Activated T-cell treated with anti-CD3 and anti-CD28 coated beads, Interleukin-2, amount 50 U/mL, for 72 hours (primary cell): ENCODE measurements around the gene GSPT1. TPM values are rescaled to one million over a fixed set of nuclear protein-coding genes. Genes with fewer than 3 reads are reported as not detected.

ENCODE experiments used
- ATAC-seq, 2 donors: fragments of 150-1000 bp; cut with Tn5 transposase; replicated peaks in 1 of 2; 2 replicates each; pipeline ENCODE4 v1.10.0; 2021; ENCODE audit warnings: moderate library complexity in 2 of 2, mild to moderate bottlenecking in 1 of 2
- DNase-seq, 2 donors: peaks; one replicate each; pipeline ENCODE4 v3.0.0; 2021 to 2022; ENCODE audit warnings: mixed read lengths in 1 of 2
- H3K27ac Mint-ChIP-seq: one replicate; pipeline ENCODE4 v1.8.0; 2022; ENCODE audit warnings: mild to moderate bottlenecking, moderate library complexity, mixed read lengths
- H3K27me3 Mint-ChIP-seq: one replicate; pipeline ENCODE4 v1.8.0; 2022; ENCODE audit warnings: low read depth, mixed read lengths
- H3K36me3 Mint-ChIP-seq, 2 donors: one replicate each; pipeline ENCODE4 v1.8.0; 2022; ENCODE audit warnings: mixed read lengths in 2 of 2, mild to moderate bottlenecking in 1 of 2; ENCODE audit not compliant: insufficient read depth in 2 of 2
- H3K4me1 Mint-ChIP-seq: one replicate; pipeline ENCODE4 v1.8.0; 2022; ENCODE audit warnings: low read depth, mixed read lengths
- H3K4me3 Mint-ChIP-seq, 2 donors: one replicate each; pipeline ENCODE4 v1.8.0; 2022; ENCODE audit warnings: mild to moderate bottlenecking in 2 of 2, mixed read lengths in 2 of 2, moderate library complexity in 2 of 2
- H3K9me3 Mint-ChIP-seq, 2 donors: one replicate each; pipeline ENCODE4 v1.8.0; 2022; ENCODE audit warnings: mixed read lengths in 2 of 2
- total RNA-seq, 2 donors: library from RNA; stranded (reverse); gene quantifications; one replicate each; pipeline ENCODE4 v1.2.3, GENCODE V29; 2022

GSPT1 gene
- total RNA-seq, 2 donors from 2014 or later = 174 to 183 TPM

DNA sequence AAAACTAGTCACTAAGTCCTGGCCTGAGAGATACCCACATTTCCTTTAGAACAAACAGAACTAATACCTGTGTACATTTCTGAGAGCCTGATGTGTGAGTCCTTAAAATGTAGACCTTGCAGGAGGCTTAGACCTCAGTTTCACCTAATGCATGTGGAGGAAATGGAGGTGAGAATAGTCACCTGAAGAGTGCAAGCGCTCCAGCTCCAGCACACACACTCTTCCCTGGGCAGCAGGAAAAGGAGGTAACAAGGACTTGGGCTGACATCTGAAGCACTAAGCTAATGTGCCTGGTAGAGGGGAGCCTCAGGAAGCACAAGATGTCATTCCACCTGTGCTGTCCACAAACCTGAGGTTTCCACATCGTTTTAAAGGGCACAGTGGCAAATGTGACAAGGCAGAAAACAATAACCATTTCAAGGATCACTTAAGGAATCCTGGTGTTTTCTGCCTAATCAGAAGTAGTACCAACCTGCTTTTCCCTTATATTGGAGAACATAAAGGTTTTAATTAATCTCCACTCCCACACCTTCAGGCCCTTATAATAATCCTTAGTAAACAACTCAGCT is 47.3 kb downstream of the GSPT1 start:
- Mint-ChIP-seq H3K9me3 (no peaks in the 10 kb centered on the region), H3K4me3 (no peak overlapping the region)

DNA sequence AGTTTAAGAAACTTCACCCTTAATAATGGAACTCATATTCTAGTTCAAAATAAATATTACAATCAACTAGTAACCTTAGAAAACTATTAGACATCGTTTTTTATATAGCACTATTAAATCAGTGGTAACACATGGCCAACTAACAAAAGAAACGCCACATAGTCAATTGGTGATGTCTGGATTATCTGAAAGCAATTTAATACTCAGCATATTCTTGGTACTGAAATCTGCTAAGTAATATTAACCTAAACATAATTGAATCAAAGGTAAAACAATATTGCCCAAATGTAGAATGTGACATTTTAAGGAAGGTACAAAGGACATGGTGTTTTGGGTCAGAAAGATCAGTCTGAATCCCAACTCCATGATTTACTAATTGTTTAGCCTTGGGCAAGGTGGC is 53.3 kb downstream of the GSPT1 start:
- H3K27ac Mint-ChIP-seq = no peak overlapping the region
- H3K36me3 Mint-ChIP-seq = peaks cover 0 to 6% of the 10 kb centered on the region in 2 donors
- no peaks in the 10 kb centered on the region for H3K9me3 Mint-ChIP-seq
- no peaks in the 10 kb centered on the region for H3K27me3 Mint-ChIP-seq
- peaks cover 23% of the 10 kb centered on the region for H3K4me1 Mint-ChIP-seq
- ATAC-seq = no peak
- no peak overlapping the region for H3K4me3 Mint-ChIP-seq
- DNase-seq = no peak

More for the DNA sequence above, 47.3 kb downstream of the GSPT1 start:
- Mint-ChIP-seq H3K27ac (no peak overlapping the region), H3K27me3 (no peaks in the 10 kb centered on the region), H3K4me1 (peaks cover 20% of the 10 kb centered on the region), H3K36me3 (peaks cover 2 to 9% of the 10 kb centered on the region in 2 donors)
- no peak for ATAC-seq
- no peak for DNase-seq

DNA sequence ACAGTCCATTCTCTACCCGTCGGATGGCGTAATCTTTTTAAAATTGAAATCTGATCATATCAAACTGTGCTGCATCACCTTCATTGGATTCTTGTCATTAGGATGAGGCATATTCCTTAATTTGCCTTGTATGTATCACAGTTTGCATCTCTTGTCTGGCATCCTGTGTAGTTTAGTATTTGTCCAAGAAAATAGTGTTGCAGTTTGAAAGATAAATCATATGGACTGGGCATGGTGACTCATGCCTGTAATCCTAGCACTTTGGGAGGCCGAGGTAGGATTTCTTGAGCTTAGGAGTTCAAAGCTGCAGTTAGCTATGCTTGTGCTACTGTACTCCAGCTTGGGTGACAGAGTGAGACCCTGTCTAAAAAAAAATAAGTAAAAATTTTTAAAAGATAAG is 58.6 kb downstream of the GSPT1 start:
- H3K4me1 Mint-ChIP-seq = peaks cover 55% of the 10 kb centered on the region
- no peaks in the 10 kb centered on the region for H3K27me3 Mint-ChIP-seq
- no peak overlapping the region for H3K4me3 Mint-ChIP-seq
- H3K9me3 Mint-ChIP-seq = no peaks in the 10 kb centered on the region
- peaks cover 0 to 15% of the 10 kb centered on the region in 2 donors for H3K36me3 Mint-ChIP-seq
- peak overlapping the region; percentile 86 for H3K27ac Mint-ChIP-seq
- ATAC-seq = no peak
- no peak for DNase-seq

DNA sequence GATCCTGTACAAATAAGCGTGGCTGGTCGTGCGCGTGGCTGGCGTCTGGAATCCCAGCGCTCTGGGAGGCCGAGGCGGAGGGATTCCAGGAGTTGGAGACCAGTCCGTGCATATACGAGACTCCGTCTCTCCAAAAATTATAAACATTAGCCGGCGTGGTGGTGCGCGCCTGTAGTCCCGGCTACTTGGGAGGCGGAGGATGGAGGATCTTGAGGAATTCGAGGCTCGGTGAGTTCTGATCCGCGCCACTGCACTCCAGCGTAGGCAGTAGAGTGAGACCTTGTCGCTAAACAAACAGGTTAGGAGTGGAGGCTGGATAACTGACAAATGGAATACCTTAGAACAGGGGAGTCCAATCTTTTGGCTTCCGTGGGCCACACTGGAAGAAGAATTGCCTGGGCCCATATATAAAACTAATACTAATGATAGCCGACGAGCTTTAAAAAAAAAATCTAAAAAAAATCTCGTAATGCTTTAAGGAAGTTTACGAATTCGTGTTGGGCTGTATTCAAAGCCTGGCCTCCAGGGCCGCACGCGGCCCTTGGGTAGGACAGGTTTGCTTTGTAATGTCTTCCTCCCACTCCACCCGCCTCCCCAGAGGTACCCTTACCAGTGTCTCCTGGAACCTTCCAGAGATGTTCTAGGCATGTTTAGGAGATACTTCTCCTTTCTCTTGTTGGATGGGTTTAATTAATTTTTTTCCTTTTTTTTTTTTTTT is 63.5 kb downstream of the GSPT1 start:
- H3K9me3 Mint-ChIP-seq = no peaks in the 10 kb centered on the region
- peak overlapping the region; percentile 92 for H3K27ac Mint-ChIP-seq
- ATAC-seq (no peak), DNase-seq (no peak)
- no peaks in the 10 kb centered on the region for H3K27me3 Mint-ChIP-seq
- H3K4me1 Mint-ChIP-seq = peaks cover 75% of the 10 kb centered on the region
- H3K4me3 Mint-ChIP-seq = peak overlapping the region; percentile 100
- H3K36me3 Mint-ChIP-seq = peaks cover 9 to 31% of the 10 kb centered on the region in 2 donors

DNA sequence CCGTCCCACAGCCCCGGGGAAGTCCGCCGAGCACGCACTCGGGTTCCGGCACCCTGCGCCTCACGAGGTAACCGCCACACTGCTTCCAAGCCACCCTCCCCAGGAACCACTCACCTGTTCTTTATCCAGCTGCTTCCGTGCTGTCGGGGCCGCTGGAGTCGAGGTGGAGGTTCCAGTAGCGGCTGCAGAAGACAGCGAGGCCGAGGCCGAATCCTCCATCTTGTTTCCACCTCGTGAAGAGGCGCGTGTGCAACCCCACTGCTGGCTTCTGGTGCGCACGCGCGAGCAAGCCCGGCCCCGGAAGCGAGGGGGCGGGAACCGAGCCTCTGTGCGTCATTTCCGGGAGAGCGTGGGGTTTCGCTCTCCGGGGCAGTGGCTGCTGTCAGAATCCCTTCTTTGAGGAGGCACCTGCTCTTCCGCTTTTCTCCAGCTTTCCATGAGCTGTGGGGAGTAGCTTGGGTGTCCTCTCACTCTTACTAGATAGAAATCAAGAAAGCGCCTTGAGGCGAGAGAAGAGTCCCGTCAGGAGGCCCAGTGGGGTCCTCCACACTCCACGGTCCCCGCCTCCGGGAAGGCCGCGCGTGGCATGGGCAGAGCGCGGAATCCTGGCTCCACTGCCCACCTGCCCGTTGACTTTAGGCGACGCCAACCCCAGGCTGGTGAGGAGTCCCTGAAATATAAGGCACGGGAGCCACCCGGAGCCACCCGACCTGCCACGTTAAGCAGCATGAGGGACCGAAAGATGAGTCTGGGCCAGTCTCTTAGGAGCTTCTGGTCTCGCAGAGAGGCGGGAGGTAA is 64.3 kb downstream of the GSPT1 start, which contains the start of gene RSL1D1:
Gene RSL1D1 (minus strand): TSS at position 249 of the 798 bp plus-strand sequence. CDS start 30 bp downstream, at position 219.
- Mint-ChIP-seq H3K27ac (peak within 1 kb of the TSS; percentile 92), H3K27me3 (no peaks in the 10 kb centered on the region), H3K36me3 (peaks cover 9 to 30% of the 10 kb centered on the region in 2 donors), H3K4me1 (peaks cover 74% of the 10 kb centered on the region), H3K9me3 (no peaks in the 10 kb centered on the region), H3K4me3 (peak within 1 kb of the TSS; percentile 100)
- DNase-seq (peak; percentile 92 to 96), ATAC-seq (peak; percentile 91 to 94)

DNA sequence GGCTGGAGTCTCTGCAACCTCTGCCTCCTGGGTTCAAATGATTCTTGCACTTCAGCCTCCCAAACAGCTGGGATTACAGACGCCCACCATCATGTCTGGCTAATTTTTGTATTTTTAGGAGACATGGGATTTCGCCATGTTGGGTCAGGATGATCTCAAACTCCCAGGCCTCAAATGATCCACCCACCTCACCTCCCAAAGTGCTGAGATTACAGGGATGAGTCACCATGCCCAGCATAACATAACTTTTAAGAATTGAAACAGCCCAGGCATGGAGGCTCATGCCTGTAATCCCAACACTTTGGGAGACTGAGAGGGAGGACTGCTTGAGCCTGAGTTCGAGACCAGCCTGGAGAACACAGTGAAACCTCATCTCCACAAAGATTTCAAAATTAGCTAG is 66.9 kb downstream of the GSPT1 start:
- DNase-seq = no peak
- H3K4me1 Mint-ChIP-seq = peaks cover 58% of the 10 kb centered on the region

DNA sequence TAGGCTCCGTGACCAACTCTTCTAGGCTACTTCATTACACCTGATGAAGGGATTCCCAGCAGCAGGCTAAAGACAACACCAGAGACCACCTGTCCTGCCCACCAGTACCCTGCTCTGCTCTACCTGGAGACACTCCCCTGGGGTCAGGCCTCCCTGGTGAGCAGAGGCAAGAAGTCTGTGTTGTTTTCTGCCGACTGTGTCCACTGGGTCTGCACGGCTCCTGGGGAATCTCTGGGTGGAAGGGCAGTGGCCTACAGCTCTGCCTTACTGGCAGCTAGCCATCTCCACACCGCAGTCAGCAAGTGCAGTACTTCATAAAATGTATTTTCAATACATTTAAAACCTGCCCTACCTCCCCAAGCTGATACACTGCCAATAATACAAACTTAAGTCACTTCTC is 71.3 kb downstream of the GSPT1 start:
- Mint-ChIP-seq H3K36me3 (peaks cover 5 to 47% of the 10 kb centered on the region in 2 donors), H3K9me3 (no peaks in the 10 kb centered on the region), H3K27me3 (no peaks in the 10 kb centered on the region), H3K4me1 (peaks cover 38% of the 10 kb centered on the region), H3K4me3 (no peak overlapping the region), H3K27ac (no peak overlapping the region)
- no peak for DNase-seq
- no peak for ATAC-seq

More for the DNA sequence above, 66.9 kb downstream of the GSPT1 start:
- H3K9me3 Mint-ChIP-seq = no peaks in the 10 kb centered on the region
- peak overlapping the region; percentile 73 to 77 for H3K4me3 Mint-ChIP-seq
- no peaks in the 10 kb centered on the region for H3K27me3 Mint-ChIP-seq
- H3K27ac Mint-ChIP-seq = peak overlapping the region; percentile 89
- no peak for ATAC-seq
- peaks cover 10 to 39% of the 10 kb centered on the region in 2 donors for H3K36me3 Mint-ChIP-seq

DNA sequence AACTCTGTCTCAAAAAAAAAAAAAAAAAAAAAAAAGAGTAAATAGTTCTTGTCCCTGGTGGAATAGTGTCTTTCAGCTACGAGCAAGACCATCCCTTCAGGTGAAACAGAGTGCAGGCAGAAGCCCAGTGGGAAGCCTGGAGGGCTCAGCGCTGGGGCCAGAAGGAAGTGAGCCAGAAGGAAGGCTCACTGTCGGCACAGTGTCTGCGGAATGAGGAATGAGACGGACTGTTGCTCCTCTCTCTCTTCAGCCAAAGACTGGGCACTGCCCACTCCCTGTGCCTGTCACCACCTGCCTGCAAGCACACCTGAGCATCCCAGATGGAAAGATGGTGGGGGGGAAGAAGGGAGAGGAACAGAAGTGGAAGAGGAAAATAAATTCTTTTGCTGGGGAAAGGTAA is 71.9 kb downstream of the GSPT1 start:
- Mint-ChIP-seq H3K27ac (no peak overlapping the region), H3K4me1 (peaks cover 32% of the 10 kb centered on the region), H3K9me3 (no peaks in the 10 kb centered on the region), H3K4me3 (no peak overlapping the region), H3K36me3 (peaks cover 5 to 42% of the 10 kb centered on the region in 2 donors), H3K27me3 (no peaks in the 10 kb centered on the region)
- no peak for DNase-seq
- no peak for ATAC-seq

DNA sequence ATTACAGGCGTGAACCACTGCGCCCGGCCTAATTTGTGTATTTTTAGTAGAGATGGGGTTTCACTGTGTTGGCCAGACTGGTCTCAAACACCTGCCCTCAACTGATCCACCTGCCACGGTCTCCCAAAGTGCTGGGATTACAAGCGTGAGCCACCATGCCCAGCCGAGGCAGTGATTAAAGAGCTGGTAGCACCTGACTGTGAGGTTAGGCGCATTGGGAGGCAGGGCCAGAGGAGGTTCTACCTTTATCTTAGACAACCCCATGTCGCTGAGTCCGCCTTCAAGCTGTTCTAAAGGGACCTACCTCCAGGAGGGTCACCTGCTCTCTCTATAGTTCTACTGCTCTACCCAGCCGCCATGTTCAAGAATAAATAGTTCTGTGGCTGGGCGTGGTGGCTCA is 72.5 kb downstream of the GSPT1 start:
- H3K9me3 Mint-ChIP-seq = no peaks in the 10 kb centered on the region
- ATAC-seq (no peak), DNase-seq (no peak)
- H3K27ac Mint-ChIP-seq = no peak overlapping the region
- H3K4me1 Mint-ChIP-seq = peaks cover 26% of the 10 kb centered on the region
- H3K36me3 Mint-ChIP-seq = peaks cover 5 to 41% of the 10 kb centered on the region in 2 donors
- H3K27me3 Mint-ChIP-seq = no peaks in the 10 kb centered on the region
- H3K4me3 Mint-ChIP-seq = no peak overlapping the region

DNA sequence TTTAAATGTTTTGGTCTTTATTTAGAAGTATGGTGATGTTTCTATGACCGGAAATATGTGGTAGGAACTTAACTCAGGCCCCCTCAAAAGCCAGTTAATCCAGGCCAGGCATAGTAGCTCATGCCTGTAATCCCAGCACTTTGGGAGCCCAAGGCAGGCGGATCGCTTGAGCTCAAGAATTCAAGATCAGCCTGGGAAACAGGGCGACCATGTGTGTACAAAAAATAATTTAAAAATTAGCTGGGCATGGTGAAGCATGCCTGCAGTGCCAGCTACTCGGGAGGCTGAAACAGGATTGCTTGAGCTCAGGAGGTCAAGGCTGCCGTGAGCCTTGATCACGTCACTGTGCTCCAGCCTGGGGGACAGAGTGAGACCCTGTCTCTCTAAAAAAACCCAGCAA is 74.7 kb downstream of the GSPT1 start:
- H3K9me3 Mint-ChIP-seq = no peaks in the 10 kb centered on the region
- no peak overlapping the region for H3K27ac Mint-ChIP-seq

DNA sequence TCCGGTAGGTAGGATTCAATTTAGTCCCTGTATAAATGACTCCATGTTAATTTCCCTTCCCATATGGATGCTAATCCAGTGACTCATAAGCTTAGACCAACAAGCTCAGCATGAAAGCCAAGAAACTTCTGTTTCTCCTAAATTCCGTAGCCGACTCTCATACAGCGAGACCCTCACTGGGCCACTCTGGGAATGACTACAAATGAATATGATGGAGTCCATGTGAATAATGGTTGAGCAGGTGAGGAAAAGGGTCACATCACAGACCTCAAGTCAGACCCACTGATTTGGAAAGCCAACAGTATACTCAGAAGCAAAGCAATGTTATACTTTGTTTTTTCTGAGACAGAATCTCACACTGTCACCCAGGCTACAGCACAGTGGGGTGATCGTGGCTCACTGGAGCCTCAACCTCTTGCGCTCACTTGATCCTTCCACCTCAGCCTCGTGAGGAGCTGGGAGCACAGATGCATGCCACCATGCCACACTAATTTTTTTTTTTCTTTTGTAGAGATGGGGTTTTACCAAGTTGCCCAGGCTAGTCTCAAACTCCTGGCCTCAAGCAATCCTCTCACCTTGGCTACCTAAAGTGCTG is 79.0 kb downstream of the GSPT1 start:
- DNase-seq (no peak), ATAC-seq (no peak)
- H3K9me3 Mint-ChIP-seq = no peaks in the 10 kb centered on the region
- H3K4me3 Mint-ChIP-seq = no peak overlapping the region
- no peaks in the 10 kb centered on the region for H3K4me1 Mint-ChIP-seq
- no peaks in the 10 kb centered on the region for H3K27me3 Mint-ChIP-seq
- no peak overlapping the region for H3K27ac Mint-ChIP-seq
- H3K36me3 Mint-ChIP-seq = peaks cover 4 to 25% of the 10 kb centered on the region in 2 donors

More for the DNA sequence above, 74.7 kb downstream of the GSPT1 start:
- Mint-ChIP-seq H3K4me1 (peaks cover 8% of the 10 kb centered on the region), H3K27me3 (no peaks in the 10 kb centered on the region), H3K36me3 (peaks cover 5 to 40% of the 10 kb centered on the region in 2 donors), H3K4me3 (no peak overlapping the region)
- no peak for ATAC-seq
- DNase-seq = no peak

DNA sequence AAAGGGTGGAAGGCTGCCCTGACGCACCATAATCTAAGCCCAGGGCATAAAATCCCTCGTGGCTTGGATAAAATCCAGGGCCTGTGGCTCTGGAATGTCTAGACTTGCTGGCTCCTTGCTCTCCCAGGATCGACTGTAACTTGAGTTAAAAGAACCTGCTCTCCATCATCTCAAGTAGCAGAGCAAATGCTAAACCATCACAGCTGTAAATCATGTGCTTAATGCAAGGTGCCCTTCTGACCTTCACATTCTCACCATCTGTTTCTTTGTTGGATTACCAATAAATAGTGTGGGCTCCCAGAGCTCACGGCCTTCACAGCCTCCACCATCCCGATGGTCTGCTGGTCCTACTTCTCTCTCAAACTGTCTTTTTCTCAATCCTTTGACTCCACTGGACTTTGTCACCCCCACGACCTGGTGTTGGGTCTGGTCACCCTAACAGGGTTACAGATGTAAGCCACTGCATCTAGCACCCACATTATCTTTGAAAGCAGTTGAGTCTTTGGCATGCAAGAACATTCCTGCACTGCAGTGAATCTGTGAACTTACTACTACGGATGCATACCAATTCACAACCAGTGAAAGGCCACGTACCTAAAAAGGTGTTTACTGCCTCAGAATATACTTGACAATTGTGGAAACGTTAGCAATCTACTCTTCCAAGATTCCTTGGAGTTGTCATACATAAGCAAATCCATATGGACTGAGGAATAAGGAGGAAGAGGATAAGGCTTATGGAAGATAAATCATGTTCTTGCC is 79.7 kb downstream of the GSPT1 start:
- Mint-ChIP-seq H3K4me3 (no peak overlapping the region), H3K9me3 (no peaks in the 10 kb centered on the region), H3K27me3 (no peaks in the 10 kb centered on the region), H3K27ac (peak overlapping the region; percentile 5), H3K36me3 (peaks cover 4 to 21% of the 10 kb centered on the region in 2 donors), H3K4me1 (no peaks in the 10 kb centered on the region)
- no peak for ATAC-seq
- DNase-seq = no peak
